Fibroblast of lung (primary cell): ENCODE results near the gene CTU1. TPM values are rescaled to one million over a fixed set of nuclear protein-coding genes. Genes with fewer than 3 reads are reported as not detected.

Experiments used
- DNase-seq, 2 donors: peaks; one replicate each; pipeline versions ENCODE4 v3.0.0 to v3.0.0-alpha.2; 2010; ENCODE audit warnings: low read depth in 2 of 2
- H2AFZ ChIP-seq: 2 replicates; pipeline ENCODE4 v1.5.1; 2012; ENCODE audit warnings: low read length, control low read depth, inconsistent platforms
- H3K27ac ChIP-seq: 2 replicates; pipeline ENCODE4 v1.5.1; 2011; ENCODE audit warnings: low read length, control low read depth; ENCODE audit not compliant: insufficient read depth
- H3K27me3 ChIP-seq: 2 replicates; pipeline ENCODE4 v1.5.1; 2011; ENCODE audit warnings: mild to moderate bottlenecking, low read length; ENCODE audit not compliant: control insufficient read depth, insufficient read depth
- H3K36me3 ChIP-seq: 2 replicates; pipeline ENCODE4 v1.5.1; 2011; ENCODE audit warnings: low read length; ENCODE audit not compliant: control insufficient read depth, insufficient read depth
- H3K4me1 ChIP-seq: 2 replicates; pipeline ENCODE4 v1.5.1; 2011; ENCODE audit warnings: low read length; ENCODE audit not compliant: control insufficient read depth, insufficient read depth; ENCODE audit errors: extremely low read depth
- H3K4me2 ChIP-seq: 2 replicates; pipeline ENCODE4 v1.5.1; 2011; ENCODE audit warnings: low read length, control low read depth; ENCODE audit not compliant: insufficient read depth; ENCODE audit errors: extremely low read depth
- H3K4me3 ChIP-seq, 4 experiments: fragments of 200-600 bp in 1 of 4; sonication (generic) in 1 of 4; replicated peaks in 1 of 4; 2 replicates each; pipeline ENCODE4 v1.5.1; 2011 to 2016; ENCODE audit warnings: low read length in 4 of 4, low read depth in 3 of 4, mild to moderate bottlenecking in 3 of 4, control low read depth in 2 of 4, inconsistent platforms in 1 of 4, mixed read lengths in 1 of 4; ENCODE audit not compliant: insufficient read depth in 1 of 4; ENCODE audit errors: control extremely low read depth in 1 of 4
- H3K79me2 ChIP-seq: 2 replicates; pipeline ENCODE4 v1.5.1; 2012; ENCODE audit warnings: mild to moderate bottlenecking, low read length, inconsistent platforms; ENCODE audit not compliant: control insufficient read depth, insufficient read depth
- H3K9ac ChIP-seq: 2 replicates; pipeline ENCODE4 v1.5.1; 2011; ENCODE audit warnings: mild to moderate bottlenecking, low read length, control low read depth; ENCODE audit not compliant: insufficient read depth
- H3K9me3 ChIP-seq: 2 replicates; pipeline ENCODE4 v1.5.1; 2012; ENCODE audit warnings: low read depth, low read length; ENCODE audit not compliant: control insufficient read depth, insufficient read depth
- H4K20me1 ChIP-seq: 2 replicates; pipeline ENCODE4 v1.5.1; 2011; ENCODE audit warnings: low read length; ENCODE audit not compliant: control insufficient read depth, insufficient read depth; ENCODE audit errors: extremely low read depth
- CTCF ChIP-seq, 2 donors: IDR thresholded peaks in 1 of 2; conservative IDR thresholded peaks in 1 of 2; 1 replicate in 1 of 2; 2 replicates in 1 of 2; pipeline ENCODE4 v1.5.1; 2011 to 2012; ENCODE audit warnings: low read length in 2 of 2, control low read depth in 1 of 2, inconsistent platforms in 1 of 2, low read depth in 1 of 2, mild to moderate bottlenecking in 1 of 2
- EZH2 ChIP-seq: IDR thresholded peaks from 2 replicates; pipeline ENCODE4 v1.5.1; 2012; ENCODE audit warnings: low read length, control low read depth, mild to moderate bottlenecking; ENCODE audit errors: missing control alignments
- polyA plus RNA-seq, 2 donors: library from polyadenylated mRNA; depleted of rRNA in 1 of 2; stranded (reverse) in 1 of 2; unstranded in 1 of 2; fragments of >200 nt; gene quantifications; 2 replicates each; pipeline ENCODE4 v1.2.1, GENCODE V29; 2011 to 2012; ENCODE audit warnings: missing spikeins in 1 of 2
- total RNA-seq: library from RNA; depleted of rRNA; stranded (reverse); fragments of >200 nt; gene quantifications from 2 replicates; pipeline ENCODE4 v1.2.1, GENCODE V29; 2014

Gene CTU1
- total and polyA plus RNA-seq, 2 donors (not counting 1 experiment from before 2014, with no cell fraction given): 1.2 to 8.1 TPM

DNA sequence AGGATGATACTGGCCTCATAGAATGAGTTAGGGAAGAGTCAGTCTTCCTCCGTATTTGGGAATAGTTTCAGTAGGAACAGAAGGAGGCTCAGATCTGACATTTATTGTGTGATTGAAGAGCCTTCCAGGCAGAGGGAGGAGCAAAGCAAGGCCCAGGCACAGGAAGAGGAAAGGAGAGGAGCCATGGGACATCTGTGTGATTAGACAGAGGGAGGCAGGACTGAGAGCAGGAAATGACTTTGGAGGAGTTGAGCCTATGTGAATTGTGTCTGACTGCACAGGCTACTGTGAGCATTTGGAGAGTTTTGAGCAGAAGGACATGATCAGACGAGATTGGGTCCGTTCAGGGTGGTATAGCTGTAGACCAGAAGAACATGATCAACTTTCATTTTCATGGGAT, 42.4 kb upstream of the CTU1 start:
- Histone ChIP-seq H4K20me1 (no peaks in the 10 kb centered on the region), H3K9me3 (no peaks in the 10 kb centered on the region), H3K27me3 (no peaks in the 10 kb centered on the region), H3K9ac (no peak overlapping the region), H3K4me1 (no peaks in the 10 kb centered on the region), H3K27ac (no peak overlapping the region), H3K4me2 (no peak overlapping the region), H3K79me2 (no peaks in the 10 kb centered on the region), H2AFZ (no peak overlapping the region), H3K36me3 (no peaks in the 10 kb centered on the region), H3K4me3 (no peak overlapping the region)
- no peak for DNase-seq
- no peak for TF ChIP-seq CTCF (conservative IDR thresholded peaks at IDR 0.05 in 1 of 2, IDR thresholded peaks at IDR 0.05 in 1 of 2; ENCODE audit: low read depth in 1 of 2, low read length in 2 of 2)
- TF ChIP-seq EZH2: no peak

DNA sequence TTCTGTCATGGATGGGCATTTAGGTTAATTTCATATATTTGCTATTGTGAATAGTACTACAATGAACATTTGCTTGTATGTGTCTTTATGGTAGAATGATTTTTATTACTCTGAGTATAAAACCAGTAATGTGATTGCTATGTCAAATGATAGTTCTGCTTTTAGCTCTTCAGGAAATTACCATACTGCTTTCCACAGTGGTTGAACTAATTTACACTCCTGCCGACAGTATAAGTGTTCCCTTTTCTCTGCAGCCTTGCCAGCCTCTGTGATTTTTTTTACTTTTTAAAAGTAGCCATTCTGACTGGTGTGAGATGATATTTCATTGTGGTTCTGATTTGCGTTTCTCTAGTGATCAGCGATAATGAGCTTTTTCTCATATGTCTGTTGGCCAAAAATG, 40.4 kb upstream of the CTU1 start:
- no peaks in the 10 kb centered on the region for H4K20me1 ChIP-seq
- no peaks in the 10 kb centered on the region for H3K9me3 ChIP-seq
- no peak overlapping the region for H2AFZ ChIP-seq
- no peak overlapping the region for H3K4me2 ChIP-seq
- H3K27ac ChIP-seq: no peak overlapping the region
- no peaks in the 10 kb centered on the region for H3K79me2 ChIP-seq
- no peak overlapping the region for H3K4me3 ChIP-seq
- H3K36me3 ChIP-seq: no peaks in the 10 kb centered on the region
- DNase-seq: no peak
- no peaks in the 10 kb centered on the region for H3K4me1 ChIP-seq
- H3K9ac ChIP-seq: no peak overlapping the region
- no peaks in the 10 kb centered on the region for H3K27me3 ChIP-seq
- TF ChIP-seq EZH2 (no peak), CTCF (conservative IDR thresholded peaks at IDR 0.05 in 1 of 2, IDR thresholded peaks at IDR 0.05 in 1 of 2; ENCODE audit: low read depth in 1 of 2, low read length in 2 of 2) (no peak)

DNA sequence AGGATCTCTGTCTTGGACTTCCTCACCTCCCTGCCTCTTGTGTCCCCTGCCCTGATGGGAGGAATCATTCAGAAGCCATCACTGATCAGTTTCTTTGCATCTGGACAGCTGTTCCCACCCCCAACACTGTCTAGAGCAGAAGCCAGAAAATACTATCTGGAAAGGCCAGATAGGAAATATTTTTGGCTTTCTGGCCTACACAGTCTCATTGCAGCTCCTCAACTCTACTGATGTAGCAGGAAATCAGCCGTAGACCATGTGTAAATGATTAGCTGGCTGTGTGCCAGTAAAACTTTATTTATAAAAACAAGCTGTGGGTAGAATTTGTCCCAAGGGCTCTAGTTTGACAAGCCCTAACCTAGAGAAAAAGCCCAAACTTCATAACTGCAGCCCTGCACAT, 39.5 kb upstream of the CTU1 start:
- DNase-seq: no peak
- Histone ChIP-seq H3K4me2 (no peak overlapping the region), H3K9ac (no peak overlapping the region), H3K27me3 (no peaks in the 10 kb centered on the region), H3K4me1 (no peaks in the 10 kb centered on the region), H3K36me3 (no peaks in the 10 kb centered on the region), H3K9me3 (no peaks in the 10 kb centered on the region), H2AFZ (no peak overlapping the region), H4K20me1 (no peaks in the 10 kb centered on the region), H3K79me2 (no peaks in the 10 kb centered on the region), H3K4me3 (no peak overlapping the region), H3K27ac (no peak overlapping the region)
- no peak for TF ChIP-seq CTCF (conservative IDR thresholded peaks at IDR 0.05 in 1 of 2, IDR thresholded peaks at IDR 0.05 in 1 of 2; ENCODE audit: low read depth in 1 of 2, low read length in 2 of 2)
- no peak for TF ChIP-seq EZH2
